Peyer's patch (tissue), 4 donors: ENCODE data around the gene FALEC.
A peak's percentile ranks its signal among the peaks of the same experiment; 100 is the strongest.

Source experiments
- POLR2A ChIP-seq, 2 donors: fragments of 450-650 bp; IDR thresholded peaks; one replicate each; pipeline ENCODE4 v1.5.1; 2017; ENCODE audit warnings: antibody characterized with exemption in 2 of 2, mild to moderate bottlenecking in 2 of 2, moderate library complexity in 2 of 2
- TF ChIP-seq, protein P1 (sequence below), 6 experiments: fragments of 450-650 bp in 4 of 6; fragments of 200-600 bp in 2 of 6; sonication (generic) in 1 of 6; IDR thresholded peaks; one replicate each; pipeline ENCODE4 v1.5.1; 2017 to 2019; ENCODE audit warnings: antibody characterized with exemption in 6 of 6, mild to moderate bottlenecking in 3 of 6, moderate library complexity in 1 of 6

DNA sequence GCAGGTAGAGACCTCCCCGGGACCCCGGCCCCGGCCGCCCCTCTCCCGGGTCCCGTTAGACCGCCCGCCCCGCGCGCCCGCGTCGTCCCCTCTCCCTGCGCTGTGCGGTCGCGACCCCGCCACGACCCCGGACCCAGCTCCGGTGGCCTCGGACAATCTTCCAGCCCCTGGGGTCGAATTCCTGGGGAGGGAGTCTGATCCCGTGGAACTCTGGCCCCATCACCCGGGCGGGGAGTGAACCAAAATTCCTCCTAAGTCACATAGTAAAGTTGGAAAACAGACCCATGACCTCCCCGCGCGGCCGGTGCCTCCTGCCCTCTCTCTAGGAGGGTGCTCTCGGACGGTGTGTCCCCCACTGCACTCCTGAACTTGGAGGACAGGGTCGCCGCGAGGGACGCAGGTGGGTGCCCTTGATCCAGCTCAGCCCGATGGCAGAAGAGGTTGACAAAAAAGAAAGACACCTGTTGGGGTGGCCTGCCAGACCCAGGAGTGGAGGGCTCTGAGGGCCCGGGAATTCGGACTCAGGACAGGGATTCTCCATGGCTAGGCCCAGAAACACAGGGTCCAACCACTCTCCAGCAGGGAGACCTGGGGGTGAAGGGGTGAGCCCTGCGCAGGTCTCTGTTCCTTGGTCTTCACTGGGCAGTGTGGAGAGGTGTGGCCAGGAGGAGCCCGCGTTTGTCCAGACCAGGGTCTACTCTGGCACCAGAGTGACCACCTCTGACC is 34.1 kb downstream of the FALEC start:
- TF ChIP-seq, protein P1, sequence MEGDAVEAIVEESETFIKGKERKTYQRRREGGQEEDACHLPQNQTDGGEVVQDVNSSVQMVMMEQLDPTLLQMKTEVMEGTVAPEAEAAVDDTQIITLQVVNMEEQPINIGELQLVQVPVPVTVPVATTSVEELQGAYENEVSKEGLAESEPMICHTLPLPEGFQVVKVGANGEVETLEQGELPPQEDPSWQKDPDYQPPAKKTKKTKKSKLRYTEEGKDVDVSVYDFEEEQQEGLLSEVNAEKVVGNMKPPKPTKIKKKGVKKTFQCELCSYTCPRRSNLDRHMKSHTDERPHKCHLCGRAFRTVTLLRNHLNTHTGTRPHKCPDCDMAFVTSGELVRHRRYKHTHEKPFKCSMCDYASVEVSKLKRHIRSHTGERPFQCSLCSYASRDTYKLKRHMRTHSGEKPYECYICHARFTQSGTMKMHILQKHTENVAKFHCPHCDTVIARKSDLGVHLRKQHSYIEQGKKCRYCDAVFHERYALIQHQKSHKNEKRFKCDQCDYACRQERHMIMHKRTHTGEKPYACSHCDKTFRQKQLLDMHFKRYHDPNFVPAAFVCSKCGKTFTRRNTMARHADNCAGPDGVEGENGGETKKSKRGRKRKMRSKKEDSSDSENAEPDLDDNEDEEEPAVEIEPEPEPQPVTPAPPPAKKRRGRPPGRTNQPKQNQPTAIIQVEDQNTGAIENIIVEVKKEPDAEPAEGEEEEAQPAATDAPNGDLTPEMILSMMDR (IDR thresholded peaks at IDR 0.05) = no peak
- TF ChIP-seq POLR2A (IDR thresholded peaks at IDR 0.05) = peak in 1 of 2 donors; percentile 11
